ENCODE data around the gene CRY2. TPM values are rescaled to one million over a fixed set of nuclear protein-coding genes. Genes with fewer than 3 reads are reported as not detected.
A peak's percentile ranks its signal among the peaks of the same experiment; 100 is the strongest.

The CRY2 gene
- total and polyA plus RNA-seq, 7 experiments from 2014 or later = 26.9 to 202 (median 66.0) TPM

DNA sequence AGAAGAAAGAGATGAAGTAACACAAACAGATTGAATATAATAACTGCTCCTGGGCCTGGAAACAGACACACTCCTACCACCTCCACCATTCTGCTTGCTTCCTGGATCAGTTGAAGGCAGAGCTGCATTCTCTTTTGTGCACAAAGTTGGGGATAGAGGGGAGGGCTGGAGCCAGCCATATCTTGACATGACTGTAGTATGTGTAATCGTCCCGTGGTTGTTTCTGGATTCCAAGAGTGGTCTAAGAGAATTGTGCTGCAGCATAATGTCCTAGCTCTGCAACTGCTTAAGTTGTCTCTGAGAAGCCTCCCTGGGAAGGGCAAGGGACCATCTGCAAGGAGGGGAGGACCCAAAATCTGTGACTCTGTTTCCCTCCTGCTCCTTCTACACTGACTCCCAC is 3.2 kb downstream of the CRY2 start:
- peaks cover 0 to 2% (median 0%) of the 10 kb centered on the region in 11 donors for H3K9me3 Mint-ChIP-seq
- intact Hi-C loops (cut with micrococcal nuclease) = no loop called here
- no peaks in the 10 kb centered on the region for H3K9me3 ChIP-seq (ENCODE audit: control insufficient read depth in 2 of 3, low read length in 3 of 3)
- H3K27me3 ChIP-seq (ENCODE audit: control insufficient read depth in 2 of 2, insufficient read depth in 2 of 2, low read length in 2 of 2) = no peaks in the 10 kb centered on the region
- H3K27ac Mint-ChIP-seq = peak overlapping the region in 4 of 9 donors; percentile 42 to 81 (median 64)
- H3K4me3 ChIP-seq (ENCODE audit: low read length) = no peak overlapping the region
- H3K27ac ChIP-seq (ENCODE audit: low read depth, low read length) = no peak overlapping the region
- DNase-seq = no peak
- peaks cover 36 to 74% (median 61%) of the 10 kb centered on the region in 7 donors for H3K4me1 Mint-ChIP-seq
- ChIA-PET POLR2A (interaction anchor here (1.2 kb wide), 1 partner anchor 67 kb away, joined by 4 read pairs; the partner anchor contains the start of gene PEX16), CTCF (interaction anchor here (0.7 kb wide), 1 partner anchor 8 kb away, joined by 3 read pairs; no protein-coding TSS in a partner anchor)
- H3K36me3 Mint-ChIP-seq = peaks cover 0 to 10% (median 5%) of the 10 kb centered on the region in 5 donors
- peaks cover 0 to 9% (median 0%) of the 10 kb centered on the region in 5 donors for H3K27me3 Mint-ChIP-seq
- peaks cover 16 to 29% of the 10 kb centered on the region in 2 donors for H3K4me1 ChIP-seq (ENCODE audit: control insufficient read depth in 2 of 2, insufficient read depth in 2 of 2, low read length in 2 of 2)
- peaks cover 0 to 12% (median 0%) of the 10 kb centered on the region in 3 experiments for H3K36me3 ChIP-seq (ENCODE audit: control insufficient read depth in 2 of 3, insufficient read depth in 3 of 3, low read length in 3 of 3)
- peak overlapping the region in 8 of 10 donors; percentile 37 to 68 (median 58) for H3K4me3 Mint-ChIP-seq
- no peak for ATAC-seq

DNA sequence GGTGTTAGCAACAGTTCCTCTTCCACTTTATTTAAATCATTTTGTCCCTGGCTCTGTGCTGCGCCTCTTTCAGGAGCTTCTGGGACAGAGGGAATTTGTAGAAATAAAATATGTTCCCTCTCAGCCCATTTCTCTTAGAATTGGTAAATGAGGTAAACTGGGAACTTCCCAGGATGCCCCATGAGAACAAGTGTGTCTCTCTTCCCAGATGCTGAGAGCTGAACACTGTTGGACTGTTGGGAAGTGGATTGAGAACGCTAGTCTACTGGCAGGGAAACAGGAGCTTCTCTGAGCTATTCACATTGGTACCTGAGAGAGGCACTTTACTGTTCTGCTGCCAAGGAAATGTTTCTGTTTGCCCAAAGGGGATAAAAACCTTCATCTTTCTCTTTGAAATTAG is 4.0 kb downstream of the CRY2 start:
- POLR2A ChIA-PET = no interaction called here
- peaks cover 36 to 68% (median 56%) of the 10 kb centered on the region in 7 donors for H3K4me1 Mint-ChIP-seq

DNA sequence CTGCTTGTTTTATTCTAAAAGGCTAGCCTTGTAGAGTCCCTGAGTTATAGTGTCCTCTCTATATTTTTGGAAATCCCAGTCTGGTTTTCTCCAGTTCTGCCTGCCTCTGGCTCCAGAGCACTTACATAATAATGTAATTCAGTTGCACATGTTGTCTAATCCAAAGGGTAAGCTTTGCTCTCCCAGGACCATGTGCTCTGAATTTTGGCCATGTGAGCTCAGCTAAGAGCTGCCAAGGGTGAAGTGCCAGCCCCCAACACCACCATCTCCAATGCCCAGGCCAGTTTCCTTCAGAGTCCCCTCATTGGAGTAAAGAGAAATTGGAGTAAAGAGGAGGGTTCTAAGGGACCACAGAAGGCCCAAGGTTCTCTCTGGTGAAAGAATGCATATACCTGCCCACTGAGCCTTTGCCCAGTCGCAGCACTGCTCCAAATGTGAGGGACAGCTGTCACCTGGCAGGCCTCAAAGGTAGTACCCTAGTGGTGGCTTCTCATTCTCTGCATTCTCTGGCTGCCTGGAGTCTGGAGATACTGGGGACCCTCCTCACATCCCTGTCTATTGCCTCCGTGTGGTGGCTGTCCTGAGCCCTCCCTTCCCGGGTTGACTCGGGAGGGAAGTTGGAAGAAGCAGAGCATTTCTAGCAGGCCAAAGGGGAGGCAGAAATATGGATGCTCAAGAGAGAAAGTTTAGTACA is 4.9 kb downstream of the CRY2 start:
- no peaks in the 10 kb centered on the region for H3K9me3 ChIP-seq (ENCODE audit: control insufficient read depth in 2 of 3, low read length in 3 of 3)
- POLR2A ChIA-PET = no interaction called here
- Mint-ChIP-seq H3K27me3 (no peaks in the 10 kb centered on the region), H3K36me3 (peaks cover 0 to 23% (median 8%) of the 10 kb centered on the region in 5 donors), H3K27ac (no peak overlapping the region), H3K4me1 (peaks cover 28 to 58% (median 48%) of the 10 kb centered on the region in 7 donors), H3K9me3 (peaks cover 0 to 2% (median 0%) of the 10 kb centered on the region in 11 donors), H3K4me3 (peak overlapping the region in 1 of 10 donors; percentile 39)
- DNase-seq (no peak), ATAC-seq (no peak)
- CTCF ChIA-PET = no interaction called here
- no peak overlapping the region for H3K27ac ChIP-seq (ENCODE audit: low read depth, low read length)
- no peak overlapping the region for H3K4me3 ChIP-seq (ENCODE audit: low read length)
- H3K27me3 ChIP-seq (ENCODE audit: control insufficient read depth in 2 of 2, insufficient read depth in 2 of 2, low read length in 2 of 2) = no peaks in the 10 kb centered on the region
- intact Hi-C loops (cut with micrococcal nuclease) = no loop called here
- H3K36me3 ChIP-seq (ENCODE audit: control insufficient read depth in 2 of 3, insufficient read depth in 3 of 3, low read length in 3 of 3) = peaks cover 3 to 27% (median 11%) of the 10 kb centered on the region in 3 experiments
- H3K4me1 ChIP-seq (ENCODE audit: control insufficient read depth in 2 of 2, insufficient read depth in 2 of 2, low read length in 2 of 2) = peaks cover 16 to 23% of the 10 kb centered on the region in 2 donors

More for the DNA sequence above, 4.0 kb downstream of the CRY2 start:
- Mint-ChIP-seq H3K36me3 (peaks cover 0 to 18% (median 5%) of the 10 kb centered on the region in 5 donors), H3K27ac (peak overlapping the region in 1 of 9 donors; percentile 36), H3K27me3 (peaks cover 0 to 2% (median 0%) of the 10 kb centered on the region in 5 donors), H3K9me3 (peaks cover 0 to 2% (median 0%) of the 10 kb centered on the region in 11 donors), H3K4me3 (peak overlapping the region in 3 of 10 donors; percentile 2 to 32 (median 8))
- intact Hi-C loops (cut with micrococcal nuclease) = no loop called here
- no peaks in the 10 kb centered on the region for H3K9me3 ChIP-seq (ENCODE audit: control insufficient read depth in 2 of 3, low read length in 3 of 3)
- DNase-seq = no peak
- H3K4me3 ChIP-seq (ENCODE audit: low read length) = no peak overlapping the region
- CTCF ChIA-PET = no interaction called here
- ATAC-seq = no peak
- H3K36me3 ChIP-seq (ENCODE audit: control insufficient read depth in 2 of 3, insufficient read depth in 3 of 3, low read length in 3 of 3) = peaks cover 0 to 20% (median 6%) of the 10 kb centered on the region in 3 experiments
- no peaks in the 10 kb centered on the region for H3K27me3 ChIP-seq (ENCODE audit: control insufficient read depth in 2 of 2, insufficient read depth in 2 of 2, low read length in 2 of 2)
- H3K27ac ChIP-seq (ENCODE audit: low read depth, low read length) = no peak overlapping the region
- peaks cover 16 to 29% of the 10 kb centered on the region in 2 donors for H3K4me1 ChIP-seq (ENCODE audit: control insufficient read depth in 2 of 2, insufficient read depth in 2 of 2, low read length in 2 of 2)

DNA sequence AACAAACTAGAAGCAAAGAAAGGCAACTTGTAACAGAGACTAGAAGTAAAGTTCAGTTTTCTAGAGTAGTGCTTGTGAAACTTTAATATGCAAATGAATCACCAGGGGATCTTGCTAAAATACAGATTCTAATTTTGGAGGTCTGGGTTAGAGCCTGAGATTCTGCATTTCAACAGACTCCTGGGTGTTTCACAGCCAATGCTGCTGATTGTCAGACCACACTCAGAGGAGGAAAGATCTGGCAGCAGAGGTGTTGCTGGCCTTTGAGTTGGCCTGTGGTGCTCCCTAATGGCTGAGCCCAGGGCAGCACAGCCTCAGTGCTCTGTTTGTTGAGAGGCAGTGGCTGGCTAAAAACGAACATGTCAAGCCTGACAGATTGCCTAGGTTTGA is 5.4 kb downstream of the CRY2 start:
- H3K36me3 ChIP-seq (ENCODE audit: control insufficient read depth in 2 of 3, insufficient read depth in 3 of 3, low read length in 3 of 3) = peaks cover 5 to 28% (median 16%) of the 10 kb centered on the region in 3 experiments
- Mint-ChIP-seq H3K36me3 (peaks cover 0 to 28% (median 12%) of the 10 kb centered on the region in 5 donors), H3K4me3 (peak overlapping the region in 1 of 10 donors; percentile 39), H3K27me3 (no peaks in the 10 kb centered on the region), H3K27ac (no peak overlapping the region), H3K4me1 (peaks cover 28 to 58% (median 52%) of the 10 kb centered on the region in 7 donors), H3K9me3 (peaks cover 0 to 2% (median 0%) of the 10 kb centered on the region in 11 donors)
- H3K9me3 ChIP-seq (ENCODE audit: control insufficient read depth in 2 of 3, low read length in 3 of 3) = no peaks in the 10 kb centered on the region
- peaks cover 16 to 23% of the 10 kb centered on the region in 2 donors for H3K4me1 ChIP-seq (ENCODE audit: control insufficient read depth in 2 of 2, insufficient read depth in 2 of 2, low read length in 2 of 2)
- CTCF ChIA-PET = no interaction called here
- intact Hi-C loops (cut with micrococcal nuclease) = no loop called here
- ATAC-seq (no peak), DNase-seq (no peak)
- POLR2A ChIA-PET = no interaction called here
- H3K27me3 ChIP-seq (ENCODE audit: control insufficient read depth in 2 of 2, insufficient read depth in 2 of 2, low read length in 2 of 2) = no peaks in the 10 kb centered on the region
- no peak overlapping the region for H3K27ac ChIP-seq (ENCODE audit: low read depth, low read length)
- H3K4me3 ChIP-seq (ENCODE audit: low read length) = no peak overlapping the region

DNA sequence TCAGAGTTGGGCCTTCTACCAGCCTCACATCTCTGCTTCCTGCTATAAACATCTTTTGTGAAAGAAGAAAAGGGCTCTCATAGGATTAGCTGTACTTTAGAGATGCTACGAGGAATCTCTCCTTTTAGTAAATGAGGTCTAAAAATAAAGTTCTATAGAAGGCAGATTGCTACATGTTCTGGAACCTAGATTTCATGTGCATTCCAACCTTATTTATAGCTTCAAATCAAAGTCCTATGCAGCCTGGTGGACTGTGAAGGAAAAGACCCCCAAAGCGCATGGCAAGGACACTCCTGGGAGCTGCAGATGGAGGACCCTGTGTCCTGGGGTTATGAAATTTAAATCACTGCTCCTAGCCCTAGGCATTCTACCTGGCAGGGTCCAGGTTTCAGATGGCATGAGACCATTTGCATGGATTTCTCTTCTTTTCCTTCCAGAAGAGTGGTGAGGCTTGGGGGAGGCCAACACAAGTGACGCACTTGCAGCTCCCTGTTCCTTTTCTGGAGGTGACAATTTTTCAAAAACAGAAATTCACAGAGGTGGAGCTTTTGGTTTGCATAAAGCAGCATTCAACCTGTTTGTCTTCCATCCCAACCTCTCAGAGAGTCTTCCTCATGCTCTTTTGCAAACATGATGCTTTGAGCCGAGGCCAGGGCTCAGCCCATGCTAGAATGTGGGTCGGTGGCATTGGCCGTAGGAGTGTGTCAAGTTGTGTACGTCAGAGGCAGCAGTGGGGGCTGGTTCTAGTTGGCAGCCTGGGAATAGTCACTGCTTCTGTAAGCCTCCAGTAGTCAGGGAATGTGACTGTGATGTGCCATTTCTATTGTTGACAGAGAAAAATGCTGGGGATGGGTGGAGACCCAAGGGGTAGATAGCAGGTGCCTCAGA is 6.3 kb downstream of the CRY2 start:
- H3K27ac ChIP-seq (ENCODE audit: low read depth, low read length) = no peak overlapping the region
- Mint-ChIP-seq H3K4me3 (no peak overlapping the region), H3K27me3 (no peaks in the 10 kb centered on the region), H3K4me1 (peaks cover 22 to 51% (median 47%) of the 10 kb centered on the region in 7 donors), H3K9me3 (peaks cover 0 to 2% (median 0%) of the 10 kb centered on the region in 11 donors), H3K27ac (no peak overlapping the region), H3K36me3 (peaks cover 3 to 32% (median 16%) of the 10 kb centered on the region in 5 donors)
- DNase-seq (no peak), ATAC-seq (no peak)
- no peaks in the 10 kb centered on the region for H3K27me3 ChIP-seq (ENCODE audit: control insufficient read depth in 2 of 2, insufficient read depth in 2 of 2, low read length in 2 of 2)
- ChIA-PET POLR2A (no interaction called here), CTCF (no interaction called here)
- intact Hi-C loops (cut with micrococcal nuclease) = no loop called here
- no peaks in the 10 kb centered on the region for H3K9me3 ChIP-seq (ENCODE audit: control insufficient read depth in 2 of 3, low read length in 3 of 3)
- H3K4me1 ChIP-seq (ENCODE audit: control insufficient read depth in 2 of 2, insufficient read depth in 2 of 2, low read length in 2 of 2) = peaks cover 10 to 15% of the 10 kb centered on the region in 2 donors
- peaks cover 14 to 35% (median 18%) of the 10 kb centered on the region in 3 experiments for H3K36me3 ChIP-seq (ENCODE audit: control insufficient read depth in 2 of 3, insufficient read depth in 3 of 3, low read length in 3 of 3)
- no peak overlapping the region for H3K4me3 ChIP-seq (ENCODE audit: low read length)

DNA sequence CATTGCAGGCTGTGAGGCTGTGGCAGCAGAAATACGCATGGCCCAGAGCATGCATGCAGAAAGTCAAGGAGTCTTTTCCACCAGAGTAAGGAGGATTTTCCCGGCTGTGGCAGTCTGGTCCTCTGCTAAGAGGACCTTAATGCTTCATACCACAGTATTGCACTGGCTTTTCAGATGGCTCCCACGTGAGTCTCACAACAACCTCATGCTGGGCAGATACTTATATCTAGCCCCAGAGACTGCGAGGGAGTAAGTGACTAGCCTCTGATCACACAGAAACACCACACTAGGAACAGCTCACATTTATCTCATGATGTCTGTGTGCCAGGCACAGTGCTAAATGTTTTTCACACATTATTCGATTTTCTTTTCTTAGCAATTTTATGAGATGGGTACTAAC is 8.0 kb downstream of the CRY2 start:
- Mint-ChIP-seq H3K36me3 (peaks cover 4 to 41% (median 20%) of the 10 kb centered on the region in 5 donors), H3K27me3 (no peaks in the 10 kb centered on the region), H3K9me3 (peaks cover 0 to 2% (median 0%) of the 10 kb centered on the region in 11 donors), H3K4me1 (peaks cover 11 to 37% (median 35%) of the 10 kb centered on the region in 7 donors), H3K27ac (no peak overlapping the region), H3K4me3 (no peak overlapping the region)
- ChIA-PET POLR2A (no interaction called here), CTCF (no interaction called here)
- Histone ChIP-seq H3K27ac (ENCODE audit: low read depth, low read length) (no peak overlapping the region), H3K27me3 (ENCODE audit: control insufficient read depth in 2 of 2, insufficient read depth in 2 of 2, low read length in 2 of 2) (no peaks in the 10 kb centered on the region), H3K4me1 (ENCODE audit: control insufficient read depth in 2 of 2, insufficient read depth in 2 of 2, low read length in 2 of 2) (peaks cover 0 to 5% of the 10 kb centered on the region in 2 donors), H3K36me3 (ENCODE audit: control insufficient read depth in 2 of 3, insufficient read depth in 3 of 3, low read length in 3 of 3) (peaks cover 18 to 52% (median 19%) of the 10 kb centered on the region in 3 experiments), H3K9me3 (ENCODE audit: control insufficient read depth in 2 of 3, low read length in 3 of 3) (no peaks in the 10 kb centered on the region), H3K4me3 (ENCODE audit: low read length) (no peak overlapping the region)
- intact Hi-C loops (cut with micrococcal nuclease) = no loop called here
- no peak for ATAC-seq
- DNase-seq = no peak

Data from naive thymus-derived CD4-positive, alpha-beta T cell (primary cell).